NB4 (cell line): ENCODE measurements around the gene DDHD1.

Experiments used
- MYC ChIP-seq: IDR thresholded peaks from 2 replicates; pipeline ENCODE4 v1.6.1; 2011; ENCODE audit warnings: low read depth, low read length
- POLR2A ChIP-seq: IDR thresholded peaks from 2 replicates; pipeline ENCODE4 v1.6.1; 2011; ENCODE audit warnings: mild to moderate bottlenecking; ENCODE audit not compliant: insufficient read length; ENCODE audit errors: extremely low read depth
- TF ChIP-seq, protein P1 (sequence below): IDR thresholded peaks from one replicate; pipeline ENCODE4 v1.5.1; 2012; ENCODE audit warnings: low read depth, low read length

DNA sequence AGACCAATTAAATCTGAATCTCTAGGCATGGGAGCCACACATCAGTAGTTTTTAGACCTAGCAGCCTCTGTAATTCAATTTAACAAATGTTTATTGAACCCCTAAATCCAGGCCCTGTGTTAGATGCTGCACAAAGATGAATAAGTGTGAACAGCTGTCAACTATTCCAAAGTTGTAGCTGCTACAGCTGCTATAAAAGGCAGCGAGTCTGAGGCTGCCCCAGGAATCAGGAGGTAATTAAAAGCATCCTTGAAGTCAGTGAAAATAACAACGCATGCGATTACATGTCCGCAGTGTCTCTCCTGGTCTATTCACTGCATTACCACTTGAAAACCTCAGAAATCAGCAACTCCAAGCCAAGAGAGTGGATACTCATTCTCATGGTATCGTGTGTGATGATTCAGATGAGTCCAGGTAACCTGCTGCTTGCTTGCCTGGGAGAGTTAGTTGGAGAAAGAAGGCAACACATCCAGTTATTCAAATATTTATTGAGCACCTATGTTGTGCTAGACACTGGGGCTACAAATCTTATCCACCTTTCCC is 34.9 kb upstream of the DDHD1 start:
- TF ChIP-seq POLR2A = no peak
- TF ChIP-seq, protein P1, sequence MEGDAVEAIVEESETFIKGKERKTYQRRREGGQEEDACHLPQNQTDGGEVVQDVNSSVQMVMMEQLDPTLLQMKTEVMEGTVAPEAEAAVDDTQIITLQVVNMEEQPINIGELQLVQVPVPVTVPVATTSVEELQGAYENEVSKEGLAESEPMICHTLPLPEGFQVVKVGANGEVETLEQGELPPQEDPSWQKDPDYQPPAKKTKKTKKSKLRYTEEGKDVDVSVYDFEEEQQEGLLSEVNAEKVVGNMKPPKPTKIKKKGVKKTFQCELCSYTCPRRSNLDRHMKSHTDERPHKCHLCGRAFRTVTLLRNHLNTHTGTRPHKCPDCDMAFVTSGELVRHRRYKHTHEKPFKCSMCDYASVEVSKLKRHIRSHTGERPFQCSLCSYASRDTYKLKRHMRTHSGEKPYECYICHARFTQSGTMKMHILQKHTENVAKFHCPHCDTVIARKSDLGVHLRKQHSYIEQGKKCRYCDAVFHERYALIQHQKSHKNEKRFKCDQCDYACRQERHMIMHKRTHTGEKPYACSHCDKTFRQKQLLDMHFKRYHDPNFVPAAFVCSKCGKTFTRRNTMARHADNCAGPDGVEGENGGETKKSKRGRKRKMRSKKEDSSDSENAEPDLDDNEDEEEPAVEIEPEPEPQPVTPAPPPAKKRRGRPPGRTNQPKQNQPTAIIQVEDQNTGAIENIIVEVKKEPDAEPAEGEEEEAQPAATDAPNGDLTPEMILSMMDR = no peak
- TF ChIP-seq MYC = no peak
